GM18873 (cell line): ENCODE results near the gene KCTD16.

ENCODE experiments used
- ATAC-seq: cut with Tn5 transposase; IDR thresholded peaks from one replicate; pipeline ENCODE4 v1.9.1; 2021; ENCODE audit warnings: mild to moderate bottlenecking, moderate library complexity, moderate number of reproducible peaks; ENCODE audit not compliant: unreplicated experiment, low FRiP score

KCTD16 gene

GRCh38 chr5:144205141-144205551, 34.5 kb downstream of the KCTD16 start:
- no peak for ATAC-seq

GRCh38 chr5:144206141-144206540, 35.5 kb downstream of the KCTD16 start:
- no peak for ATAC-seq

- no peak for ATAC-seq
Observed at GRCh38 chr5:144207875-144208444, 37.3 kb downstream of the KCTD16 start.

GRCh38 chr5:144209361-144209760, 38.7 kb downstream of the KCTD16 start:
- no peak for ATAC-seq

- no peak for ATAC-seq
Observed at GRCh38 chr5:144210655-144211054, 40.0 kb downstream of the KCTD16 start.

- no peak for ATAC-seq
Observed at GRCh38 chr5:144219869-144220268, 49.2 kb downstream of the KCTD16 start.

GRCh38 chr5:144227363-144227999, 56.8 kb downstream of the KCTD16 start:
- no peak for ATAC-seq

GRCh38 chr5:144230806-144231205, 60.1 kb downstream of the KCTD16 start:
- no peak for ATAC-seq

GRCh38 chr5:144232285-144232684, 61.6 kb downstream of the KCTD16 start:
- no peak for ATAC-seq

GRCh38 chr5:144236499-144236898, 65.8 kb downstream of the KCTD16 start:
- no peak for ATAC-seq

GRCh38 chr5:144237851-144238250, 67.2 kb downstream of the KCTD16 start:
- no peak for ATAC-seq

- no peak for ATAC-seq
Observed at GRCh38 chr5:144247131-144247530, 76.5 kb downstream of the KCTD16 start.

GRCh38 chr5:144248015-144248414, 77.3 kb downstream of the KCTD16 start:
- no peak for ATAC-seq

GRCh38 chr5:144249755-144250464, 79.2 kb downstream of the KCTD16 start:
- ATAC-seq = no peak

- ATAC-seq = no peak
Observed at GRCh38 chr5:144254552-144254951, 83.9 kb downstream of the KCTD16 start.

GRCh38 chr5:144260121-144260520, 89.4 kb downstream of the KCTD16 start:
- no peak for ATAC-seq

GRCh38 chr5:144265643-144266247, 95.1 kb downstream of the KCTD16 start:
- no peak for ATAC-seq

GRCh38 chr5:144267961-144268513, 97.4 kb downstream of the KCTD16 start:
- no peak for ATAC-seq

- no peak for ATAC-seq
Observed at GRCh38 chr5:144273232-144274027, 102.8 kb downstream of the KCTD16 start.

- no peak for ATAC-seq
Observed at GRCh38 chr5:144275329-144275728, 104.7 kb downstream of the KCTD16 start.
